GM21381 (cell line): ENCODE data around the gene NCEH1.
A peak's percentile ranks its signal among the peaks of the same experiment; 100 is the strongest.

Experiments
- ATAC-seq: cut with Tn5 transposase; IDR thresholded peaks from one replicate; pipeline ENCODE4 v1.9.1; 2021; ENCODE audit warnings: mild to moderate bottlenecking, moderate library complexity; ENCODE audit not compliant: unreplicated experiment

The NCEH1 gene

GRCh38 chr3:172591876-172592771 lies 118.7 kb downstream of the NCEH1 start:
- ATAC-seq: peak; percentile 84

GRCh38 chr3:172591125-172591605 lies 119.7 kb downstream of the NCEH1 start:
- no peak for ATAC-seq

DNA sequence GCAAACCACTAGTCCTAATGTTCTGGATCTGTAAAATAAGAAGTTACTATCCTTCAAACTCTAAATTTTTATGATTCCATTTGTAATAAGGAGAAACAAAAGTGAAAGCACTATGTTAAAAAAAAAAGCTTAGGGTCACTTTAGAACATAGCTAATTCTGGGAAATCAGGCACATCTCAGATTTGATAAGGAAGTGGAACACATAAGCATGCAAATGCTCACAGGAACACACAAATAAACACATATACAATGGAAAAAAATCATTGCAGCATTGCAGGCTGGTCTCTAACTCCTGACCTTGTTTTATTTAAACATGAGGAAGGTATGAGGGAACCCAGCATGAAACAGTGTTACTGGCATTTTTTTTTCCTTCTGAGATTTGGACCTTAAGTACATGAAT lies 124.4 kb downstream of the NCEH1 start:
- no peak for ATAC-seq

DNA sequence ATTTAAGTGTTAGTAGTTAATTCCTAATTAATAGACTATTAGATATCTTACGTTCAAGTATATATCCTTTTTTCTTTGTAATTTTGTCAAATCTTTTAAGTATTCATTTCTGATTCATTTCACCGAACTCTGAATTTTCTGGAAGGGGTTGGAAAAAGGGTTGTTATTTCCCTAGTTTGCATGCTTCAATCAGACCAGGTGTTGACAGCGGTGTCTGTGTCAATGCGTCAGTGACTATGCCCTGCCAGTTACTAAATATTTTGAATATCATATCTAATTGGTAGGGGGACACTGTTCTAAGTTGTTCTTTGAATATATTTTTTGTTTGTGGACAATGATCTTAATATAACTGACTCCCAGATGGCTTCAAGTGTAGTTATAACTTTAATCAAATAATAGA lies 124.9 kb downstream of the NCEH1 start:
- ATAC-seq: no peak

- ATAC-seq: no peak
These were observed 128.2 kb downstream of the NCEH1 start for GRCh38 chr3:172582712-172583111.

GRCh38 chr3:172581757-172582166 lies 129.1 kb downstream of the NCEH1 start:
- no peak for ATAC-seq

DNA sequence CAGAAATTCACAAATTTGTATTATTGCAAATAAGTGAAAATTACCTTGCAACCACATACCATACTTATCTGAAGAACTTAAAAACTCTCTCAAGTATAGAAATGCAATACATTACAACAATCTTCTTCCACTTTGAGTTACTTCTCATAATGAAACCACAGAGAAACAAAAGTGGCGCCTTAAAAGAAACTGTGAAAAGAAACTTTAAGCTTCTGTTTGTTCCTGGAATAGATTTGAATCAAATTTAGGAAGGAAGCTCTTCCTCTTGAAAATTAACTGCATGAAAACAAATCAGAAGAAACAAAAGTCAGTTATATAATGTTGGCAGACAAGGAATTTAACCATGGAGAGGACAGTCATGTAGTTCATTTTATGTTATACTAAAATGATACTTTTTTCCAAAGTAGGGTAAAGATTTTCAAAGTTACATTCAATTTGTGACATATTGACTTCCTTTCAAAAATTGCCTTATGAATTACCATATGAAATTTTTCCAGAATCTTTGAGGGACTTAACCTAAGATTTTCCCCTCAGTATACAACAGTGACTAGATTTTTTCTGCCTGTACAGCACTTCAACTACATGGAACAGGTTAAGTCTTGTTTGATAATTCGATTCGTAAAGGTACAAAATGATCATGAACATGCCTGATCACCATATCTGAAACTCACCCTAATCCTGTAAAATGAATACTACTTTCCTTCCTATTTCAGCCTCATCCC lies 130.0 kb downstream of the NCEH1 start:
- peak; percentile 77 for ATAC-seq
